Embryonic facial prominence (tissue), 1 donor: ENCODE measurements around the gene CBX7.

Source experiments
- DNase-seq: peaks from one replicate; pipeline ENCODE4 v3.0.0-alpha.2; 2016; ENCODE audit errors: extremely low spot score

The CBX7 gene

GRCh38 chr22:39147335-39148025, 5.0 kb downstream of the CBX7 start:
- DNase-seq = no peak

DNA sequence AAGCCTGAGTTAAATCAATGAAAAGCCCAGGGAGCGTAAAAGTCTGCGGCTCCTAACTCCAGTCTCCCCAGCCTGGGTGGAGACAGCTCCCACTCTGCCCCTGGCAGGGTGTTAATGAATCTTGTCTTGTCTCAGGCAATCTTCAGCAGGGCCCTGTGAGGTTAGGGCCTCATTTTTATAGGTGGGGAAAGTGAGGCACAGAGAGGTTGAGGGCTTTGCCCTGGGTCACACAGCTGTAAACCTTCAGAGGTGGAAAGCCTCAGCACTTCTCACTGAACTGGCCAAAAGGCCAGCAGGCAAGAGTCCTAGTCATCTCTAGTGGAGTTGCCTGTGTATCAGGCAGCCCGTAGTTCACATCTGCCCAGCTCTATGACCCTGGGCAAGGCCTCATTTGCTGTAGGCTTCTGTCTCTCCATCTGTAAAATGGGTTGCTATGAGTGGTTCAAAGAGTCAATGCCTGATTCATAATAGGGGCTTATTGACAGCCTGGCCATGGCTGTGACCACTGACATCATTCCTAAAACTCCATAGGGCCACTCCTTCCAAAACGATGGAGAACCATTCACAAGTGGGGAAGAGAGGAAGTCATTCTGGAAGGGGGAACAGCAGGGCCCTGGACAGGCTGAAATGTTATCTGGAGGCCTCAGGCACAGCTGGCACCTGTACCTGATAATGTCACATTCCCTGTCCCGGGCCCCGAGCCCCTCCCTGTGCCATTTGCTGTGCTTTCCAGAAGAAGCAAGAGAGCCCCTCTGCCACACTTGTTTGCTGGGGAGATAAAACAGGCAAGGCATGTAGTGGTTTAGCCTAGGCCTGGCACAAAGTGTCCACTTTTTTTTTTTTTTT, 6.0 kb downstream of the CBX7 start:
- DNase-seq = no peak

- no peak for DNase-seq
These were observed 8.2 kb downstream of the CBX7 start for GRCh38 chr22:39144101-39144767.

DNA sequence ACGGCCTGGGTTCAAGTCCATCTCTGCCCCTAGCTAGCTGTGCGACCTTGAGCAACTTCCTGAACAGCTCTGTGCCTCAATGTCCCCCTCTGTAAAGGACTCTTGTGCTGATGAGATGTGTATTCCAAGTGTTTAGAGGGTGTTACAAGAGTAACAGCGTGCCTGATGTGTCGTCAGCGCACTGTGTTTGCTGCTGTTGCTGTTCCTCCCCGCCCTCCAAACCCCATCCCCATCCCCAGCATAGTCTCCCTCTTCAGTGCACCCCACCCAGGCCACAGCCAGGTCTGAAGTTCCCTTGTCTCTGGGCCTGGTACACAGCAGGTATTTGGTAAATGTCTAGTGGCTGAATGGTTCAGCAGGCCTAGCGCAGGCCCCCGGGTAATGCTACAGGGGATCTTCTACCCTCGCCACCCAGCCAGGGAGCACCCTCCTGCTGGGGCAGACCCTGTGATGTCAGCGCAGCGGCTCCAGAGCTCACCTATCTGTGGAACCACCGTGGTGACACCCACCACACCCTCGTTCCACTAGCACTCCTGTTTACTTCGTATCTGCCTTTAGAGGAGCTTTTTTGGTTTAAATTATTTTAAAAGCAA, 10.3 kb downstream of the CBX7 start:
- DNase-seq = no peak

DNA sequence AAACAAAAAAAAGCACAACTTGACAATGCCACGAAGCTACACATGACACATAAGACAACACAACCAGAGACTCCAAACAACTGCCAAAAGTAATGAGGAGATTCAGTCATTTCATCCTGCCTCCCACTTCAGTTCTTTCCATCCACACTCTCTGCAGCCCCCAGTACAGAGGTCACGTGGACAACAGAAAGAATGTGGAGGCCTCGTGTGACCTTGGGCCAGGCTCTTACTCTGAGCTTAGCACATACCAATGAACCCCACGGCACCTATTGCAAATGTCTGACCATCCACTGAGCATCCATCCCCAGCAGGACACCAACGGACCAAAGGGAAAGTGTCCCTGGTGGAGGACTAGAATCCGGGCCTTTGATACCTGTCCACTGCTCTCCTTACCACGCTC, 12.5 kb downstream of the CBX7 start:
- no peak for DNase-seq

DNA sequence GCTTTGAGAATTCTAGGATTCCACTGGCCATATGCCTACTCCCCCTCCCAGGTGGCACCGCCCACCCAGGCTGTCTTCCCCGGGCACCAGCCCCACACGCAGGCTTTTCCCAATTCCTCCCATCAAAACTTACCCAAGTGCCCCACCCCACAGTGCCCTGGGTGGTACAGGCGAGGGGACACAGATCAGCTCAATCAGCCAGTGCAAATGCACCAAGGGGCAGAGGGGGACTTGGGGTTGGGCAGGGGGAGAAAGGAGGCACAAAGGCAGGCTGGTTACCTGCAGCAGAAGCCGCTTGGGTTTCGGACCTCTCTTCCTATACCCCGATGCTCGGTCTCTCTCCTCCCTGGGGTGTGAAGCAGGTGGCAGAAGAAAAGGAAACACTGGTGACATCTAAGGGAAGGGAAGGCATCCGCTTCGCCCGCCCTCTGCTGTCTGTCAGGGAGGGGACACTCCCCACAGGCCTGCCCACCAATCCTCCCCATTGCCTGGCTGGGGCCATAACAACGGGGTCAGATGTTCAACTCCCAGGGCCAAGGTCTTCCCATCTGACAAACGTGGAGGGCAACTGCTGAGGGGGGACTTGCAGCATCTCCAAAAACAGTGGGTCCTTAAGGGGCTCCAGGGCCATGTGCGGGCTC, 14.0 kb downstream of the CBX7 start:
- DNase-seq = no peak

- no peak for DNase-seq
These were observed 16.2 kb downstream of the CBX7 start for GRCh38 chr22:39136317-39136716.

GRCh38 chr22:39135092-39135896, 17.2 kb downstream of the CBX7 start:
- no peak for DNase-seq

GRCh38 chr22:39134366-39135091, 18.0 kb downstream of the CBX7 start:
- DNase-seq = no peak

DNA sequence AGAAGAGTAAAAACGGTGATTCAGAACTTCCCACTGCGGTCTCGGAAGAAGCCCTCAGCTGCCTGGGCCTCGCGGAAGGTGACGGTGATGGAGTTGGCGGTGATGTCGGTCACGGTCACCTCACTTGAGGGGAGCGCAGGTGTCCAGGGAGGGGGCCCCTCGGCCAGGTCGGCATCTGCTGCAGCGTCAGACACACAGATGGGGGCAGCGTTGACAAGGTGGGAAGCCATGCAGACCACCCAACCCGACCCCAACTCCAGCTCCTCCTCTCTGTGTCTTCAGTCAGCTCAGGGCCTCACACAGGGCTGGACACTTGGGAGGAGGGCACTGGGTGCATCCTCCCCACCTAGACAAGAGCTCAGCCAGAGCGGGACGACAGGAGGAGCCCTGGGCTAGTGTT, 18.6 kb downstream of the CBX7 start:
- no peak for DNase-seq

DNA sequence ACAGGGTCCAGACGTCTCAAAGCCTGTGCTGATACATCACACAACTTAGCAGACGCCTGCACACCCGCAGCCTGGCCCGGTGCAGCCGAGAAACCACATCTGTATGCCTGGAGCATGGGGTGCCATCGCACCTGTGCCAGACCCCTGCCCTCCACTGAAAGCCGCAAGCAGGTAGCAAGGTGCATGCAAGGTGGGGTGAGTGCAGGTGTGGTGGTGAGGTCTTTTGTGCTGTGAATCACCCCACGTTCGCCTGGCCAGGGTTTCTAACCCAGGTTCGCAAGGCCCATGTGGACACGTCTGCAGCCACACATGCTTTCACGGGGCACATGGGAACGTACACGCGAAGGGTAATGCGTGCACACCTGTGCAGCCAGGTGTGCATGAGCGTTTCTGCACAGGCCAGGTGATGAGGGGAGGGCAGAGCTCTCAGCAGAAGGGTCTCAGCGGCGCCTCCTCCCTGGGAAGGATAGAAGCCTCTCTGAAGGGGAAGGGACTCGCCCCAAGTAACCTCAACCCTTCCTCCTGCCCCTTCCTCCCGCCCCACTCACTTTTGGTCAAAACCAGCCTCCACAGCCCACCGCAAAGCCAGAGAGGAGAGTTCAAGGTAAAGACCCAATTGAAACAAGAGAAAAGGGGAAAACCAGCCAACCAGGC, 19.5 kb downstream of the CBX7 start:
- DNase-seq = no peak

- no peak for DNase-seq
These were observed 20.2 kb downstream of the CBX7 start for GRCh38 chr22:39132281-39132680.

DNA sequence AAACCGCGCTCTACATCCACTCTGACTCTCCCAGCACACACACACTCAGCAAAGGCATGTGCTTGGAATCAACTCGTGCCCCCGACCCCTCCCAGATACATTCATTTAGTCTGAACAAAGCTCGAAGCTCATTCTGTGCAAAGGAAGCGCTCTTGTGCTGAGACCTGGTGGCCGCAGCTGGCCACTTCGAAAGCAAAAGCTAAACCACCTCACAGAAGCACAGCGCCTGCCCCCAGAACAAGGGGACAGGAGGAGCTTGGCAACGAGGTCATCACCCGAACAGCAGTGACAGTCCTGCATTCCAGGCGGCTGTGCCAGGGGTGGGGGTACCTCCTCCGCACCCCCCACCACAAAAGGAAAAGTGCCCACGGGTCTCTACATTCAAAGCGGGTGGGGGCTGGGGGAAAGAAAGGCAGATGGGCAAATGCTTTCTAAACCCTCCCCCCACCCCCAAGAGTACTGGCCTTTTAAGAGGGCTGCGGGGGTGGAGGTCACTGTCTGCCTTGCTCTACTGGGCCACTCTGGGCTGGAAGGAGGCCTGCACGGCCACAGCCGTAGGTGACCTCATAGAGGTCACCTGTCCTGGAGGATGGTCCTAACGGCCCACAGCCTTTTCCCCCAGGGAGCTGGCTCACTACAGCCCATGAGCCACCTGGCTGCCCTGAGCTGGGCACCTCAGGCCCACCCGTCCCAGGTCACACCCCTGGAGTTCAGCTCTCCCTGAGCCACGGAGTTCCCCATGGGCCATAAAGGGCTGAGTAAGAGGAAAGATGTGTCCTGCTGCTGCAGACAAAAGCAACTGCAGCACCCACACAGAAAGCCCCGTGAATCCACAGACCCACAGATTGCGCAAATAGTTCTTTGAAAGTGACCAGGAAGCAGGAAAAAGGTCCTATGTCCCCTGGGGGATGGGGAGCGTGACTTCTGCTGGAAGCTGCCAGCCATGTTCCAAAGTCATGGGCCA, 21.3 kb downstream of the CBX7 start:
- no peak for DNase-seq

DNA sequence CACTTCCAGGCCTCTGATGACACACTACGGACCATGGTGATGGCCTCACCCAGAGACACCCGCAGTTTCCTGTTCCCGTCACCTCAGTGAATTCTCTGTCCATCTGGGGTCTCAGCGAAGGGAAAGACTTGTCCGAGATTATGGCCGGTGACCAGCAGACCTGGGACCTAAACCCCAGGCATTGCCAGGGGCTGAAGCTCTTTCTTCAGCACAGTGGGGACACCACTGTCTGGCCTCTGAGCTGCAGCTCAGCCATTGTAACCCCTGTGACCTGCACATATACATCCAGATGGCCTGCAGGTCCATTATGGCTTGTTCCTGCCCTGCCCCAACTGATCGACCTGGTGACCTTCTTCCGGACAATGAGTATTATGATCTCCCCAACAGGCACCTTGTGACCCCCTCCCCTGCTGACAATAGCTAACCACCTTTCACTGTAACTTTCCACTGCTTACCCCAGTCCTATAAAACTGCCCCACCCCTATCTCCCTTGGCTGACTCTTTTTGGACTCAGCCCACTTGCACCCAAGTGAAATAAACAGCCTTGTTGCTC, 22.3 kb downstream of the CBX7 start:
- DNase-seq = no peak

- DNase-seq = no peak
These were observed 22.7 kb downstream of the CBX7 start for GRCh38 chr22:39129746-39130145.

DNA sequence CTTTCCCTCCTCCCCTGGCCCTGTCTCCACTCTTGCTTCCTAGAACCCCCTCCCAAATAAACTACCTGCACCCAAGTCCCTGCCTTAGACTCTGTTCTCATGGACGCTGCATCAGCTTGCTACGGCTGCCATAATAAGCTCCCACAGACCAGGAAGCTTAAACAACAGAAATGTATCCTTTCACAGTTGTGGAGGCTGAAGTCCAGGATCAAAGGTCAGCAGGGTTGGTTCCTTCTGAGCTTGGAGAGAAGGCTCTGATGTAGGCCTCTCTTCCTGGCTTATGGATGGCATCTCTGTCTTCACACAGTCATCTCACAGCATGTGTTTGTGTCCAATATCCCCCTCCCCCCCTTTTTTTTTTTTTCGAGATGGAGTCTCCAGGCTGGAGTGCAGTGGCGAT, 23.4 kb downstream of the CBX7 start:
- DNase-seq = no peak

DNA sequence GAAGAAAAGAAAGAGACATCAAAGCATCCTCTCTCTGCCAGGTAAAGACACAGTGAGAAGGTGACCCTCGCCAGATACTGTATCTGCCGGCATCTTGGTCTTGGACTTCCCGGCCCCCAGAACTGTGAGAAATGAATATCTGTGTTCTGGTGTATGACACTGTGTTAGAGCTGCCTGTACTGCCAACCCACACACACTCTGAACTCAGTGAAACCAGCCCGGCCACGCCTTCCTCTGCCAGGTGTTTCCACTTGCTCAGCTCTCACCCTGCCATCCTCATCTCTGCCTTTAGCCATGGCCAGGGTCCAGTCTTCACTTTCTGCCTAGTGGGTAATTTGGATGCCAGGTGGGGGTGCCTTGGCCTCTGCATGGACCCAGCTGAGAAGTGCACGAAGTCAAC, 24.0 kb downstream of the CBX7 start:
- no peak for DNase-seq

DNA sequence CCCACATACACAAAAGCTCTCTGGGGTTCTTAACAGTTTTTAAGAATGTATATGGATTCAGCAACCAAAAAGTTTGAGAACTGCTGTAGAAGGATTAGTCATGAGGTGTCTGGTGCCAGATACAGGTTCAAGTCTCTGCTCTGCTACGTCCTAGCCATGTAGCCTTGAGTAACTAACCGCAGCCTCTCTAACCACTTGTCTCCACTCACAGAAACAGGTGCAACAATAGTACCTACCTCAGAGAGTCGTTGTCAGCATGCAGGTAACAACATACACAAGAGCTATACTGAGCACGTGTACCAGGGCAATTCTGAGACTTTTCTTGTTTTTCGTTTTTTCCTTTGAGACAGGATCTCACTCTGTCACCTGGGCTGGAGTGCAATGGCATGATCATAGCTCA, 26.9 kb downstream of the CBX7 start:
- no peak for DNase-seq
